ENCODE measurements around the gene LILRA5. TPM values are rescaled to one million over a fixed set of nuclear protein-coding genes. Genes with fewer than 3 reads are reported as not detected.

The LILRA5 gene
- 0.09 TPM in 1 of 5 replicates, not detected in the others for total RNA-seq (2022; extraction: Qiagen RNA extraction)

DNA sequence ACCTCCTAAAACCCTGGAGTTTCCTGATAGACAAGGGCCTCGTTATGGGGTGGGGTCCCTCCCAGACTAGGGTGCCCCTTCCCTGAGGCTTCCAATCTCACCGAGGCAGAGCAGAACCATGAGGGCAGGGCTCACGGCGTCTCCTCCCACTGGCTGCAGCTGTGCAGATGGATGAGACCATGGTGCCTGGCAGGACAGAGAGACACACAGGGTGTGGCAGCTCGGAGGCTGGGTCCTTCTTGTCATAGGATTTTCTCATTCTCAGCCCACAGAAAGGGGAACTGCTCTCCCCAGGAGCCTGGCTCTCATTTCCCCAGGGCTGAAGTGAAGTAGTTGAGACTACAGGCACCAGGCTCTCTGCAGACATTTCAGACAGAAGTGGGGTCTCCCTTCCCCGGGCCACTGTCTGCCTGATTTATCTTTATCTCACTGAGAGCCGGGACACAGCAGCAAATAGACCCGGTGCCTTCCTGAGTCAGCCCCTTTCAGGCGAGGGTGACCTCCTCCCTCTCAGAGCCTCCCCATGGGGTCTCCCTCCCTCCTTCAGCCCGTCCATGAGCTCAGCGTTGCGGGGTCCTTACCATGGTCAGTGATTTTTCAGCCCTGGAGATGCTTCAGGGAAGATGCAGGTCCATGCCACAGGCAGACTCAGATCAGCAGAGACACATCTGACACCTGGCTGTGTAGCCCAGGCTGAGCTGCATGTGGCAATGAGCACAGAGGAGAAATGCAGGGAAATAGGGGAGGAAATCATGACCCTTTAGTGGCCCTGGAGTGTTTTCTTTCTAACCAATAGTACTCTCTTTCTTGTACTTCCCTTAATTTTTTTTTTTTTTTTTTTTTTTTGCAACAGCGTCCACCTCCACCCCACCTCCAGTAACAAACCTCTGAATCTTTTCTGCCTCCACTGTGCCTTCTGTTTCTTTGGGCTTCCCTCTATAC is at the start of gene LILRA5:
Gene LILRA5 (minus strand): TSS at position 731 of the 942 bp plus-strand sequence. CDS start 147 bp downstream, at position 584.

DNA sequence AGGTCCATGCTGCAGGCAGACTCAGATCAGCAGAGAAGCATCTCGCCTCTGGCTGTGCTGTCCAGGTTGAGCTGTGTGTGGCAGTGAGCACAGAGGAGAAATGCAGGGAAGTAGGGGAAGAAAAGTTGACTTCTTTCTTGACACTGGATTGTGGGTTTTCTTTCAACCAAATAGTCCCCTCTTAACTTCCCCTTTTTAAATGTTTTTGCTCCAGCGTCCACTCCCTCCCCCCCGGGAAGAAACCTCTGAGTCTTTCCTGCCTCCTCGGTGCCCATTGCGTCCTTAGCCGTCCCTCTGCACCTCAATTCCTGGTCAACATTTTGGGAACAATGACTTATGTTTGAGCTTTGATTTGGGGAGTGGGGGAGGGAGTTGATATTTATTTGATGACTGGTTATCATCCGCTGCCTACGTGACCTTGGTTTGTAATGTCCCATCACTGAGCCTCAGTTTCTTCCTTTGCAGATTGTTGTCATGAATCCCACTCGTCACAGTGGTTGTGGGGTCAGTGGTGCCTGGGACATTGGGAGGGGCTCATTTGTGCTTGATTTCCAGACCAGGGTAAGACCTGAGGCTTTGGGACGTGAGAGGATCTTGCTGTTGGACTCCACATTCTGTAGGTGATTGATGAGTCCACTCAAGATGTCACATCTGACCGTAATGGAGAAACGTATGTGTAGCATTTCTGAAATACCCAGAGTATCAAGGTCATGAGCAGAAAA is 31.8 kb downstream of the LILRA5 start, which contains the start of gene LILRB2:
Gene LILRB2 (minus strand): TSS at position 104 of the 722 bp plus-strand sequence. CDS start 614 bp downstream, outside the sequence.

DNA sequence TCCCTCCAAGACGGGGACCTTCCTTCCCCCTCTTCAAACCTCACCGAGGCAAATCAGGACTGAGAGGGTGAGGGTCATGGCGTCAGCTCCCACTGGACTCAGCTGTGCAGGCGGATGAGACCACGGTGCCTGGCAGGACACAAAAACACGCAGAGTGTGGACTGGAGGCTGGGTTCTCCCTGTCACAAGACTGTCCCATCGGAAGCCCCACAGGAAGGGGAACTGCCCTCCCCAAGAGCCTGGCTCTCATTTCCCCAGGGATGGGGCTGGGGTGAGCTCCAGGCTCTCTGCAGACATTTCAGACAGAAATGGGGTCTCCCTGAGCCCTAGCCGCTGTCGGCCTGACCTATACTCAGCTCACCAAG is 55.9 kb downstream of the LILRA5 start, which contains the start of gene LILRB5:
Gene LILRB5 (minus strand): TSS at position 158 of the 365 bp plus-strand sequence. CDS start 80 bp downstream, at position 78.

Other genes starting within 250 kb of the LILRA5 start
- gene VSTM1, start 249.3 kb downstream of the LILRA5 start, total RNA-seq (2022; extraction: Qiagen RNA extraction): 0.43 to 0.83 TPM (median 0.50 TPM) in 5 replicates
- gene TARM1, start 231.8 kb downstream of the LILRA5 start, total RNA-seq (2022; extraction: Qiagen RNA extraction): not detected in 5 replicates
- gene OSCAR, start 212.4 kb downstream of the LILRA5 start, total RNA-seq (2022; extraction: Qiagen RNA extraction): 0.18 to 0.42 TPM (median 0.33 TPM) in 5 replicates
- 164 to 263 TPM (median 226 TPM) in 5 replicates for gene NDUFA3, start 210.3 kb downstream of the LILRA5 start, total RNA-seq (2022; extraction: Qiagen RNA extraction)
- gene TFPT, start 197.5 kb downstream of the LILRA5 start, total RNA-seq (2022; extraction: Qiagen RNA extraction): 18.7 to 23.8 TPM (median 19.6 TPM) in 5 replicates
- gene PRPF31, start 197.4 kb downstream of the LILRA5 start, total RNA-seq (2022; extraction: Qiagen RNA extraction): 104 to 124 TPM (median 113 TPM) in 5 replicates
- 48.7 to 67.2 TPM (median 58.6 TPM) in 5 replicates for gene CNOT3, start 175.4 kb downstream of the LILRA5 start, total RNA-seq (2022; extraction: Qiagen RNA extraction)
- gene LENG1, start 153.4 kb downstream of the LILRA5 start, total RNA-seq (2022; extraction: Qiagen RNA extraction): 7.8 to 9.4 TPM (median 8.1 TPM) in 5 replicates
- gene TMC4, start 140.0 kb downstream of the LILRA5 start, total RNA-seq (2022; extraction: Qiagen RNA extraction): 0.69 to 1.3 TPM (median 1.1 TPM) in 5 replicates
- gene MBOAT7, start 123.6 kb downstream of the LILRA5 start, total RNA-seq (2022; extraction: Qiagen RNA extraction): 114 to 154 TPM (median 150 TPM) in 5 replicates
- gene TSEN34, start 121.9 kb downstream of the LILRA5 start, total RNA-seq (2022; extraction: Qiagen RNA extraction): 81.8 to 130 TPM (median 123 TPM) in 5 replicates
- 2,105 to 2,627 TPM (median 2,279 TPM) in 5 replicates for gene RPS9, start 112.3 kb downstream of the LILRA5 start, total RNA-seq (2022; extraction: Qiagen RNA extraction)
- 0.11 to 0.50 TPM (median 0.23 TPM) in 5 replicates for gene LILRB3, start 90.2 kb downstream of the LILRA5 start, total RNA-seq (2022; extraction: Qiagen RNA extraction)
- 0.06 to 0.08 TPM (median 0.06 TPM) in 5 replicates for gene LILRA6, start 70.4 kb downstream of the LILRA5 start, total RNA-seq (2022; extraction: Qiagen RNA extraction)
- 0.03 to 0.06 TPM (median 0.05 TPM) in 4 of 5 replicates, not detected in the other for gene LILRB5, start 55.9 kb downstream of the LILRA5 start, total RNA-seq (2022; extraction: Qiagen RNA extraction)
- gene LILRB2, start 32.1 kb downstream of the LILRA5 start, total RNA-seq (2022; extraction: Qiagen RNA extraction): 0.08 to 0.17 TPM (median 0.09 TPM) in 4 of 5 replicates, not detected in the other
- gene LILRA4, start 26.0 kb upstream of the LILRA5 start, total RNA-seq (2022; extraction: Qiagen RNA extraction): 0.02 to 0.06 TPM in 2 of 5 replicates, not detected in the others
- not detected in 5 replicates for gene LAIR1, start 51.8 kb upstream of the LILRA5 start, total RNA-seq (2022; extraction: Qiagen RNA extraction)
- 0.03 to 0.25 TPM (median 0.17 TPM) in 4 of 5 replicates, not detected in the other for gene TTYH1, start 102.3 kb upstream of the LILRA5 start, total RNA-seq (2022; extraction: Qiagen RNA extraction)
- 66.9 to 121 TPM (median 106 TPM) in 5 replicates for gene LENG8, start 136.0 kb upstream of the LILRA5 start, total RNA-seq (2022; extraction: Qiagen RNA extraction)
- gene LENG9, start 150.6 kb upstream of the LILRA5 start, total RNA-seq (2022; extraction: Qiagen RNA extraction): 4.2 to 7.7 TPM (median 7.0 TPM) in 5 replicates
- gene CDC42EP5, start 160.1 kb upstream of the LILRA5 start, total RNA-seq (2022; extraction: Qiagen RNA extraction): 0.14 to 0.29 TPM (median 0.15 TPM) in 3 of 5 replicates, not detected in the others
- gene LAIR2, start 189.7 kb upstream of the LILRA5 start, total RNA-seq (2022; extraction: Qiagen RNA extraction): not detected in 5 replicates